Fibroblast of upper back skin (primary cell): Measurements from ENCODE around the gene PTPRF.
"Not testable (repeated sequence)": the region's sequence is repeated elsewhere in the genome, so short reads cannot be mapped to it uniquely, and the experiment has no call there.

Source experiments
- DNase-seq: peaks from one replicate; pipeline ENCODE4 v3.0.0-alpha.2; 2013

Gene PTPRF

DNA sequence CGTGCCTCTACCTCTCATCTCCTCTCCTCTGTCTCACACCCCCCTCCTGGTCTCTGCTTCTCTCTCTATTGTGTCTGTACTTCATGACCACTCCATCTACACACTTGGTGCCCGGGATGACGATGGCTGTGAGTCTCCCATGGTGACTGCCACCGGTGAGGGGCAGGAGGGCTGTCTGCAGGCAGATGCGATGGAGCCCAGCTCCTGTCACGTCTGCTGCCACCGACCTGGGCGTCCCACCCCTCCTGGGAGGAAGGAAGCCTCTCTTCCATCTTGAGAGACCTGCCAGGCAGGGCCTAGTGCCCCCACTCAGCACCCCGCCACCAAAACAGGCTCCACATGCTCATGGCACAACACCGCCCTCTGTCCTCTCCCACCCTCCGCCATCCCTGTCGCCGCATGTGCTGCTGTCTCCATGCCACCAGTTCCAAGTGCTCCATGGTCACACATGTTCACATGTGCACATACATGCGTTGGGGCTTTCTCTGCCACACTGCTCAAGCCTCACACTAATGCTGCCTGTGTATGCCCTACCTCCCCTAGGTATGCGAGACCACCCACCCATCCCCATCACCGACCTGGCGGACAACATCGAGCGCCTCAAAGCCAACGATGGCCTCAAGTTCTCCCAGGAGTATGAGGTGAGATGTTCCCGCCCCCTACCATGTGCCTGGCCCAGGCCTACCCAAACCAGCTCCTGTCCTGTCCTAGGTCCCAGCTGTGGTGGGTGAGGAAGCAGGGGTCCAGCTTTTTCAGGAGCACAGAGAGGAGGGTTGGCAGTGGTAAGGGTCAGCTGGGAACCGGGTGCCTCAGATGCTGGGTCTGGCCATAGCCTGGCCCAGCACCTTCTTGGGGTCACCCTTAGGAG is 82.6 kb downstream of the PTPRF start:
- no peak for DNase-seq

DNA sequence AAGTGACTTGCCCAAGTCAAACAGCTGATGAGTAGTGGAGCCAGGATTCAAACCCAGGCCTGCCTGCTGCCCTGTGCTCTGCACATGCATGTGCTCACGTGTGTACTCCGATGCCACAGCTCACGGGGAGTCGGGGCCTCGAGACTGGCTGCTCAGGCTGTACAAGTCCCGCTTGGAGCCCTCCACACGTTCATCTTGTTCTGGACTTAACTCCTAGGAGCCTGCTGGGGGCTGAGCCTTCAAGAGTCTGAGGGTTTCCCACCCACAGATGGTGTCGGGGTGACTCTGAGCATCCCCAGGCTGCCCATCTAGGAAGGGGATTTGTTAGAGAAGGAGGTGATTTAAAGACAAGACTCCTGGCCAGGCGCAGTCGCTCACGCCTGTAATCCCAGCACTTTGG is 83.5 kb downstream of the PTPRF start:
- no peak for DNase-seq

DNA sequence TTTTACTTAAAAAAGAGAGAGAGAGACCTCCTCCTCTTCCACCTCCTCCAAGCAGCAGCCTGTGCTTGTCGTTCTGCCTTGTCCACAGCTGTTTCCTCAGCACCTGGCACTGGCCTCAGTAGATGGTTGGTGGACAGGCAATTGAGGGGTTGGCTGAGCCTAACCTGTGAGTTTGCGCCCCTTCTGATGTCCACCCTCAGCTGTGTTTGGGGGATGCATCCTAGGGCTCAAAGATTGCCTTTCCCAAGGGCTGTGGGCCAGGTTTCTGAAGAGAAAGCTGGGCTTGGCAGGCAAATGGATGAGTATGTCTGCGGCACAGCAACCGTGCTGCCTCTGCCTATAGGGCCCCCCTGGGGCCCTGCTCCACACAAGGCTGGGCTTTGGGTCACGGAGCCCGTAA is 84.2 kb downstream of the PTPRF start:
- no peak for DNase-seq

DNA sequence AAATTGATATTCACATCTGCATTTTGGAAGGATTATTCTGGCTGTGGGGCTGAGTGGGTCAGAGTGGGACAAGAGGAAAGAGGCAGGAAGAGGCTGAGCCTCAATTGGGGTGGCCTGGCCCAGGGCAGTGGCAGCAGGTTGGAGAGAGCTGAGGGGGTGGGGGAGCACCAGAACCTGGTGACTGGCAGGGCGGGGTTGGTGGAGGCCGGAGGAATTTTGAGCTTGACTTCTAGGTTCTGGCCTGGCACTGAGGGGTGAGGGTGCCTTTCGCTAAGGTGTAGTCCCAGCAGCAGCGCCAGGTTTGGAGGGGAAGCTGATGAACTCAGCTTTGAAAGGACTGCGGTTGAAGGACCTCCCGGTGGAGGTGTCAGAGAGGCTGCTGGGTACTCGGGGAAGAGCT is 85.7 kb downstream of the PTPRF start:
- no peak for DNase-seq

DNA sequence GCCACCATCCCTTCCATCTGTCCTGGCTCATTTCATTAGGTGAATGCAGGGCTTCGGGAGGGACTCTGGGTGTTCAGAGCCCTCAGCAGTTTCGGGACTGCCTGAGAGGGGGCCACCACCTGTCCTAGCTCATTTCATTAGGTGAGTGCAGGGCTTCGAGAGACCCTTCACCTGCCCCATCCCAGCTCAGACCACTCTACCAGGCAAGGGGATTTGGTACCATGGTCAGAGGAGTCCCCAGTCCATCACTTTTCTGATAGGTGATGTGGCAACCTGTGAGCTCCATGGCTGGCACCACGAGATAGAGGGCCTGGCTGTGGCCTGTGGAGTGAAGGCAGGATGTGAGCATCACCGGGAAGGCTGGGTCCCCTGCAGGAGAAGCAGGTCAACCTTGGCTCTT is 86.3 kb downstream of the PTPRF start:
- no peak for DNase-seq

DNA sequence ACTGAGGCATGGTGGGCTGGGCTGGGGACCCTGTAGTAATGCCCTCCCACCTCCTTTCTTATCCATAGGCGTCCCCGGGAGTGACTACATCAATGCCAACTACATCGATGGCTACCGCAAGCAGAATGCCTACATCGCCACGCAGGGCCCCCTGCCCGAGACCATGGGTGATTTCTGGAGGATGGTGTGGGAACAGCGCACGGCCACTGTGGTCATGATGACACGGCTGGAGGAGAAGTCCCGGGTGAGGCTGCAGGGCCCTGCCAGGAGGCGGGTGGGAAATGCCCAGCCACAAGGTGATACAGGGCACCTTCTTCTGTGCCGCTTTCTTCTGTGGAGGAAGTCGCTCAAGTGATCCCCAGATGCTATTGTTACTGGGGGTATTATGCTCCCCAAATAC is 87.0 kb downstream of the PTPRF start:
- DNase-seq: no peak

DNA sequence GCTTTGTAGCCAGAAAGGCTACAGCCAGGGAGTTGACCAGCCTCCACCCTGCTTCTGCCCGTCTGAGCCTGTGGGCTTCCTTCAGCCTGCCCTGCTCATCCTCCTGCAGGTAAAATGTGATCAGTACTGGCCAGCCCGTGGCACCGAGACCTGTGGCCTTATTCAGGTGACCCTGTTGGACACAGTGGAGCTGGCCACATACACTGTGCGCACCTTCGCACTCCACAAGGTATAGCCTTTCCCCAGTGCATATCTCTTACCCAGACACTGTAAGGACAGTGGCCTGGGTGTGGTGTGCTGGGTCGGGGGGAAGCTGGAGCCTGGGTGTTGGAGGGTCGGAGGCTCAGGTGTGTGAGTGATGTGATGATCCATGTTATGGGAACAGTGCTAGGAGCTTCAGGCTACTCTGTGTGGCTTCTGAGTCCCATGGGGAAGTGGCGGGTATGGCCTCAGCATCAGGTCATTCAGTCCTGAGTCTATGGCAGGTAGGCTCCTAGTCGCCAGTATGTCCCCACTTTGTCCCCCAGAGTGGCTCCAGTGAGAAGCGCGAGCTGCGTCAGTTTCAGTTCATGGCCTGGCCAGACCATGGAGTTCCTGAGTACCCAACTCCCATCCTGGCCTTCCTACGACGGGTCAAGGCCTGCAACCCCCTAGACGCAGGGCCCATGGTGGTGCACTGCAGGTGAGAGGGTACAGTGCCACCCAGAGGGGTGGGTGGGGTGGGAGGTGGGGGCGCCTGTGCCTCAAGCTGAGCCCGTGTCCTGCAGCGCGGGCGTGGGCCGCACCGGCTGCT is 88.0 kb downstream of the PTPRF start:
- DNase-seq: no peak

DNA sequence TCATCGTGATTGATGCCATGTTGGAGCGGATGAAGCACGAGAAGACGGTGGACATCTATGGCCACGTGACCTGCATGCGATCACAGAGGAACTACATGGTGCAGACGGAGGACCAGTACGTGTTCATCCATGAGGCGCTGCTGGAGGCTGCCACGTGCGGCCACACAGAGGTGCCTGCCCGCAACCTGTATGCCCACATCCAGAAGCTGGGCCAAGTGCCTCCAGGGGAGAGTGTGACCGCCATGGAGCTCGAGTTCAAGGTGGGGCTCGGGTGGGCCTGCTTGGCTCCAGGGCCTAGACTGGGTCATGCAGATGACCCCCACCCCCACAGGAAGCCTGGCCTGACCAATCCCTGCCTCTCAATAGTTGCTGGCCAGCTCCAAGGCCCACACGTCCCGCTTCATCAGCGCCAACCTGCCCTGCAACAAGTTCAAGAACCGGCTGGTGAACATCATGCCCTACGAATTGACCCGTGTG is 88.7 kb downstream of the PTPRF start:
- DNase-seq: no peak

DNA sequence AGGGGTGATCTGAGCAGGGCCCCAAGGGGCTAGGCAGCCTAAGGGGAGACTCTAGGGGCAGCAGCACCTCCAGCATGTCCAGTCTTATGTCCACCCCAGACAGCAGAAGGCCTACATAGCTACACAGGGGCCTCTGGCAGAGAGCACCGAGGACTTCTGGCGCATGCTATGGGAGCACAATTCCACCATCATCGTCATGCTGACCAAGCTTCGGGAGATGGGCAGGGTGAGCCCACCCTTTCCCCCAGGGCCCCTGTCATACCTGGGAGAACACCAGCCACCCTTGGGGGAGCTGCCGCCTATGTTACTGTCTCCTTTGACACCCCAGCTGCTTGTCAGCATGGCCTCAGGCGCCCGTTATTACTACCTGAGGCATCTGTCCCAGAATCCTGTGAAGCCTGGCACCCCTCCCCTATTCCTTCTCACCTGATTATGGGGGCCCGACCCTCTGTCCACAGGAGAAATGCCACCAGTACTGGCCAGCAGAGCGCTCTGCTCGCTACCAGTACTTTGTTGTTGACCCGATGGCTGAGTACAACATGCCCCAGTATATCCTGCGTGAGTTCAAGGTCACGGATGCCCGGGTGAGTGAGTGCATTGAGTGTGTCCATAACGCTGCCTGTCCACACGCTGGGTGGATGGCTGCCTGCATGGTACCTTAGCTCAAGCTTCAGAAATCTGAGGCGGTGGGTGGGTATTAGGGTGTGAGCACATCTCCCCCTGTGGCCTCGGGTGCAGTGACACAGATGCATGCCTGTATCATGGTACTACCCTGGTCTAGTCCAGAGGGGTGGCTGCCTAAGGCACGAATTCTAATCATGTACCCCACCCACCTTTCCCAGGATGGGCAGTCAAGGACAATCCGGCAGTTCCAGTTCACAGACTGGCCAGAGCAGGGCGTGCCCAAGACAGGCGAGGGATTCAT is 89.6 kb downstream of the PTPRF start:
- no peak for DNase-seq

DNA sequence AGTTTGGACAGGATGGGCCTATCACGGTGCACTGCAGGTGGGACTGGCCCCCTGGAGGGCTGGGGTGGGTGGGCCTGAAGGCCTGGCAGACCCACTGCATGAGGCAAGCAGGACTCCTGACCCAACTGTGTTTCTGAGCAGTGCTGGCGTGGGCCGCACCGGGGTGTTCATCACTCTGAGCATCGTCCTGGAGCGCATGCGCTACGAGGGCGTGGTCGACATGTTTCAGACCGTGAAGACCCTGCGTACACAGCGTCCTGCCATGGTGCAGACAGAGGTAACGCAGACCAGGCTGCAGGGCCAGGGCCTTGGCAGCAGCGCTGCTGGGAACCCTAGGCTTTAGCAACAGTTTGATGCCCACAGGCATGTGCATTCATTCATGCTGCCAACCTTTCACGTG is 90.3 kb downstream of the PTPRF start:
- DNase-seq: no peak

DNA sequence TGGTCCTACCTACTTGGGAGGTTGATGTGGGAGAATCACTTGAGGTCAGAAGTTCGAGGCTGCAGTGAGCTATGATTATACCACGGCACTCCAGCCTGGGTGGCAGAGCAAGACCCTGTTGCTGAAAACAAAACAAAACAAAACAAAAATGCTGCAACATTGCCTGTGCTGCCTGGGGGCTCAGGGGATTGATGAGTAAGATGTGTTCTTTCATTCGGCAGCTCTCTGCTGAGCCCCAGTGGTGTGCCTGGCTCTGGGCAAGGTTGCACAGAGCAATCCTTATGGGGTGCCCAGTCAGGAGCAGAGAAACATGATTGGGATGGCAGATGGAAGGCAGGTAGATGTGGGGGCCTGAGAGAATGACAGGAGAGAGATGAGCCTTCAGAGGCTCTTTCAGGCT is 90.7 kb downstream of the PTPRF start:
- DNase-seq: no peak

DNA sequence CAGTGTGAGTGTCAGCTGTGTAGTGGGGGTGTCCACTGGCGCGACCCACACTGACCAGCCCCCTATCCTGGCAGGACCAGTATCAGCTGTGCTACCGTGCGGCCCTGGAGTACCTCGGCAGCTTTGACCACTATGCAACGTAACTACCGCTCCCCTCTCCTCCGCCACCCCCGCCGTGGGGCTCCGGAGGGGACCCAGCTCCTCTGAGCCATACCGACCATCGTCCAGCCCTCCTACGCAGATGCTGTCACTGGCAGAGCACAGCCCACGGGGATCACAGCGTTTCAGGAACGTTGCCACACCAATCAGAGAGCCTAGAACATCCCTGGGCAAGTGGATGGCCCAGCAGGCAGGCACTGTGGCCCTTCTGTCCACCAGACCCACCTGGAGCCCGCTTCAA is 91.2 kb downstream of the PTPRF start:
- DNase-seq: no peak

DNA sequence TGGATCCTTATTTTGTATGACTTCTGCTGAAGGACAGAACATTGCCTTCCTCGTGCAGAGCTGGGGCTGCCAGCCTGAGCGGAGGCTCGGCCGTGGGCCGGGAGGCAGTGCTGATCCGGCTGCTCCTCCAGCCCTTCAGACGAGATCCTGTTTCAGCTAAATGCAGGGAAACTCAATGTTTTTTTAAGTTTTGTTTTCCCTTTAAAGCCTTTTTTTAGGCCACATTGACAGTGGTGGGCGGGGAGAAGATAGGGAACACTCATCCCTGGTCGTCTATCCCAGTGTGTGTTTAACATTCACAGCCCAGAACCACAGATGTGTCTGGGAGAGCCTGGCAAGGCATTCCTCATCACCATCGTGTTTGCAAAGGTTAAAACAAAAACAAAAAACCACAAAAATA is 91.8 kb downstream of the PTPRF start:
- DNase-seq: no peak

DNA sequence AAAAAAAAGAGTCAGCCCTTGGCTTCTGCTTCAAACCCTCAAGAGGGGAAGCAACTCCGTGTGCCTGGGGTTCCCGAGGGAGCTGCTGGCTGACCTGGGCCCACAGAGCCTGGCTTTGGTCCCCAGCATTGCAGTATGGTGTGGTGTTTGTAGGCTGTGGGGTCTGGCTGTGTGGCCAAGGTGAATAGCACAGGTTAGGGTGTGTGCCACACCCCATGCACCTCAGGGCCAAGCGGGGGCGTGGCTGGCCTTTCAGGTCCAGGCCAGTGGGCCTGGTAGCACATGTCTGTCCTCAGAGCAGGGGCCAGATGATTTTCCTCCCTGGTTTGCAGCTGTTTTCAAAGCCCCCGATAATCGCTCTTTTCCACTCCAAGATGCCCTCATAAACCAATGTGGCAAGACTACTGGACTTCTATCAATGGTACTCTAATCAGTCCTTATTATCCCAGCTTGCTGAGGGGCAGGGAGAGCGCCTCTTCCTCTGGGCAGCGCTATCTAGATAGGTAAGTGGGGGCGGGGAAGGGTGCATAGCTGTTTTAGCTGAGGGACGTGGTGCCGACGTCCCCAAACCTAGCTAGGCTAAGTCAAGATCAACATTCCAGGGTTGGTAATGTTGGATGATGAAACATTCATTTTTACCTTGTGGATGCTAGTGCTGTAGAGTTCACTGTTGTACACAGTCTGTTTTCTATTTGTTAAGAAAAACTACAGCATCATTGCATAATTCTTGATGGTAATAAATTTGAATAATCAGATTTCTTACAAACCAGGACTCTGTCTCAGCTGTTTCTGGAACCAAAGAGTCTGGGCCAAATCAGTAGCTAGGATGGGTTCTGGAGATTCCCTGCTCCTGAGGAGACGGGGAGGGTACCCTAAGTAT is 92.5 kb downstream of the PTPRF start:
- DNase-seq: no peak

DNA sequence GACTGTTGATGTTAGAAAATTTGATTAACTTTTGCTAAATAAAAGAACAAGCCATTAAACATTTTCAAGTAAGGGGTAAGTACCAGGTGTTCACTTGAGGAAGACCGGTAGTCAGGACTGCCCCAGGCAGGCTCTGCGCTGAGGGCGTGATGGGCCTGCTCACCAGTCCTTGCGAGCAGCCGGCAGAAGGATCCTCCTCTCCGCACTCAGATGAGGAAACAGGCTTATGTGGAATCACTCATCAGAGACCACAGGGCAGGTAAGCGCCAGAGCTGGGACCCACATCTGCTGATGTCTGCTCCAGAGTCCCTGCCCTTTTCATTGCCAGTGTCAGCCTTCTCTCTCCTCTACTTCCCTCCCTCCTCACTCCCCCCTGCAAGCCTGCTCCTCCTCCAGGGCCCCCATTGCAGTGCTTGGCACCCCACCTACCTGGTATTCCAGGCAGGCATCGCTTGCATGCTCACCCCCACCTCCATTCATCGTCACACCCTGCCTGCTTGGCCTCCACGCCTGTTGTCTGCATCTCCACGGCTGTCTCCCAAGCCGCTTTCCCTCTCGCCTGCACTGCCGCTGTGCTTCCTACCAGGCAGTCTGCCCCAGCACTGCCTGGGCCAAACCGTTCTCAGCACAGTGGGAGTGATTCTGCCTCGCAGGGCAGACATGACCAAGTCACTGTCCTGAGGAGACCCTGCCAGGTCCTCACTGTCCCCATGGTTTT is 94.5 kb downstream of the PTPRF start:
- no peak for DNase-seq

DNA sequence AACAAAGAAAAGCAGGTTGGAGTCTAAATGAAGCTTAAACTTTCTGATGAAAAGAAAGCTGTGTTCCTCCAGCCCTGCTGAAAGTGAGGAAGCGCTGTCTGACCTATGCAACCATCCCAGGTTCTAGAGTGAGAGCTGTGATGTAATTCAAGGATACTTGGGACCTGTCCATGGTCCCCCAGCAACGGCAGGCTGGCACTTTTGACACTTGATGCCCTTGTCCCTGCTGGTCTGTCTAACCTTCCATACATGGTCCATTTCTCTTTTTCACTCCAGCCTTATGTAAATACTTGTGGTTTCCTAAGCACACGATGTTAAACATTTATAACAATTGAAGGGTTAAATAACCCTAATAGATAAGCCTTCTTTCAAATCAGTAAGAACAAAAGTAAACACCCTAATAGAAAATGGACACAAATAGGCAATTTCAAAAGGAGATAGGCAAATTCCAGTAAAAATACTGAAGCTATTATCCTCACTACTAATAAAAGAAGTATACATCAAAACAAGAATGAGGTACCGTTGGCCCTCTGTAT is 101.5 kb downstream of the PTPRF start:
- DNase-seq: no peak

DNA sequence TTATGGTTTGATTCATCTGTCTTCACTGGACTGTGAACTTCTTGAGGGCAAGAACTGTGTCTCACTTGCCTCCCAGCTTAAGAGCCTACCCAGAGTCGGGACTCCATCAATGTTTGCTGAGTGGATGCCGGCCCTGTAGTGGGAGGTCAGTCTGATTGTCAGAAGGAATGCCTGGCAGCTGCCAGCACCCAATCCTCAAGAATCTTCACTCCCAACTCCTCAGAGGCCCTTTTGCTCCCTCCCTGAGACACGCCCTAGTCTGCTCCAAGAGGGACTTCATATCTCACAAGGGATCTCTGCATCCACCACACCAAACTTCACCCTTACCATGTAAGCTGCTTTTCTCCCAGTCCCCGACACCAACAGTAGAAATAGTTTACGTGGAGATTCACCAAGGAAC is 104.0 kb downstream of the PTPRF start:
- no peak for DNase-seq

DNA sequence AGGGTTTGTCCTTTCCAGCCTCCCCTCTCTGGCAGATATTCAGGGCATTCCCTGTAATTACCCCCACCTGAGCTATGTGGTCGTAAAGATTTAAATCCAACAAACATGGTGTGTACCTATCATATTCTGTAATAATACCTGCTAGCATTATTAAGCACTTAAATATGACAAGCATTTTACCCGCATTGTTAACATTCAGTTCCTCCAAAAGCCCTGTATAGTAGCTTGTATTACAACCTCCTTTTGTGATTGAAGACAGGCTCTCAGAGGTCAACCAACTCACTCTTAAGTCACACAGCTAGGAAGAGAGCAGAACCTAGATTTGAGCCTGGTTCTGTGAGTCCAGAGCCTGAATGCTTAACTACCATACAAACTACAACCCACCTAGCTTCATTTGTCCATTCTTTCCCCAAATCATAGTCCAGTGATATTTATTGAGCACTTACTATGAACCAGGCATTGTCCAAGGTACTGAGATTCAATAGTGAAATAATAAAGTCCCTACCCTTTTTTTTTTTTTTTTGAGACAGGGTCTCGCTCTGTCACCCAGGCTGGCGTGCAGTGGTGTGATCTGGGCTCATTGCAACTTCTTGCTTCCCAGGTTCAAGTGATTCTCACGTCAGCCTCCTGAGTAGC is 105.4 kb downstream of the PTPRF start:
- DNase-seq: no peak

DNA sequence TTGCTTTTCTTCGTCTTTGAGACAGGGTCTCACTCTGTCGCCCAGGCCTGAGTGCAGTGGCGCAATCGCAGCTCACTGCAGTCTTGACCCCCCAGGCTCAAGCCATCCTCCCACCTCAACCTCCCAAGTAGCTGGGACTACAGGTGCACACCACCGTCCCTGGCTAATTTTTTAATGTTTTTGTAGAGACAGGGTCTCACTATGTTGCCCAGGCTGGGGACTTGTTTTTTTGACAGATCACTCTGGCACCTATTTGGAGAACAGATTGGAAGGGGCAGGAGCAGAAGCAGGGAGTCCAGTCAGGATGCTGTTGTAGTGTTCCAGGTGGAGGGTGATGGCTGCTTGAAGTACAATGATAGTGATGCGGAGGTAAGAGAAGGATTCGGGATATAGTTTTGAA is 106.6 kb downstream of the PTPRF start:
- no peak for DNase-seq

DNA sequence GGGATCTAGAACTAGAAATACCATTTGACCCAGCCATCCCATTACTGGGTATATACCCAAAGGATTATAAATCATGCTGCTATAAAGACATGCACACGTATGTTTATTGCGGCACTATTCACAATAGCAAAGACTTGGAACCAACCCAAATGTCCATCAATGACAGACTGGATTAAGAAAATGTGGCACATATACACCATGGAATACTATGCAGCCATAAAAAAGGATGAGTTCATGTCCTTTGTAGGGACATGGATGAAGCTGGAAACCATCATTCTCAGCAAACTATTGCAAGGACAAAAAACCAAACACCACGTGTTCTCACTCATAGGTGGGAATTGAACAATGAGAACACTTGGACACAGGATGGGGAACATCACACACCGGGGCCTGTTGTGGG is 107.7 kb downstream of the PTPRF start:
- not testable (repeated sequence) for DNase-seq
